ENCODE data around the gene NTRK2. TPM values are rescaled to one million over a fixed set of nuclear protein-coding genes. Genes with fewer than 3 reads are reported as not detected.

Gene NTRK2
- total RNA-seq, 5 donors from 2014 or later (not counting 1 experiment from before 2014, with no cell fraction given), result 0.05 to 0.39 (median 0.12) TPM; not detected in 1

DNA sequence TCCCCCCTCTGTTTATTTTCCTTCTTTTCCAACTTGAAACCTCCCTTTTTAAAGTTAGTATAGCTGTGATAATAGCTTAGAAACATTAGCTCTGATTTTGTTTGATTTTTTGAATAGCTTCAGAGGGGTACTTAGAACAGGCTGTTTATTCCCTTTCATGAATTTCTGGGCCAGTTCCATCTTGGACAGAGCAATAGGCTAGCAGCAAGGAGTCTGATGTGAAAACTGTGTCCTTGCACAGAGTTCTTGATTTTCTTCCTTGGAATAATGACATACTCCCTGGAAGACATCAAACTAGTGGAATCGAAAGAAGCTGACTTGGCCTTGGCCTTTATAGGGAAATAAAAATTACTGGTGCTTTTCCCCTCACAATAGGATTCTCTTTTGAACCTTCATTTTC, 32.9 kb downstream of the NTRK2 start:
- ChIA-PET POLR2A (no interaction called here), CTCF (no interaction called here)
- no peaks in the 10 kb centered on the region for H3K9me3 ChIP-seq
- DNase-seq, result no peak
- no CpG with 5 or more reads among the region's 1 CpG for WGBS (ENCODE audit: insufficient coverage)
- H3K4me3 Mint-ChIP-seq, result no peak overlapping the region
- peaks cover 0 to 4% of the 10 kb centered on the region in 2 donors for H3K27me3 Mint-ChIP-seq
- no peaks in the 10 kb centered on the region for H3K36me3 Mint-ChIP-seq
- no peak overlapping the region for H3K4me3 ChIP-seq (ENCODE audit: control insufficient read depth in 1 of 2, extremely low read depth in 1 of 2, low read length in 1 of 2)
- H3K4me1 ChIP-seq (ENCODE audit: control insufficient read depth in 1 of 2, extremely low read depth in 1 of 2, insufficient read depth in 2 of 2, low read length in 2 of 2), result no peaks in the 10 kb centered on the region
- no peak overlapping the region for H3K27ac ChIP-seq (ENCODE audit: low read length)
- H3K4me1 Mint-ChIP-seq, result no peaks in the 10 kb centered on the region
- peaks cover 0 to 2% of the 10 kb centered on the region in 2 experiments for H3K27me3 ChIP-seq (replicated peaks in 1 of 2; ENCODE audit: control insufficient read depth in 2 of 2, extremely low read depth in 1 of 2, insufficient read depth in 2 of 2, low read length in 1 of 2)
- ATAC-seq (replicated peaks in 1 of 4), result no peak
- no peak overlapping the region for H3K27ac Mint-ChIP-seq
- no peaks in the 10 kb centered on the region for H3K9me3 Mint-ChIP-seq
- no peaks in the 10 kb centered on the region for H3K36me3 ChIP-seq (ENCODE audit: control insufficient read depth in 2 of 2, extremely low read depth in 1 of 2, insufficient read depth in 1 of 2, low read length in 1 of 2)

DNA sequence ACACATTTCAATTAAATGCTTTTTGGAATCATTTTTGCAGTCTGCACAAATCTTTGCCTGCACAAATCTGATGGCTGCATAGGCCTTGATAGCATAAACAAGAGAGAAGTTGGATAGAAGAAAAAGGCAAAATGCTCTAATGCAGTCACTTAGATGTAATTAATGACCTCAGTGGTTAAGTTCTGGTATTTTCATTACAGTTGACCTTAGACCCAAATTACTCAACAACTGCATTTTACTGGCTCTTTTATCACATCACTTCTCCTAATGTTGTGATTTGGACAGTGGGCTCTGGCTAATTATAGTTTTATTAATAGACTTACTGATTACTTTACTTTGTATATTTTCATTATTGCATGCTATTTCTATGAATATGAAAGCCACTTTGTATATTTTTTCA, 34.3 kb downstream of the NTRK2 start:
- H3K36me3 Mint-ChIP-seq, result no peaks in the 10 kb centered on the region
- ChIA-PET POLR2A (no interaction called here), CTCF (interaction anchor here in 1 of 2 donors (0.6 kb wide), 1 partner anchor 419 kb away, joined by 5 read pairs; no protein-coding TSS in a partner anchor)
- ATAC-seq (replicated peaks in 1 of 4) (no peak), DNase-seq (no peak)
- no peak overlapping the region for H3K4me3 ChIP-seq (ENCODE audit: control insufficient read depth in 1 of 2, extremely low read depth in 1 of 2, low read length in 1 of 2)
- peaks cover 0 to 5% (median 0%) of the 10 kb centered on the region in 3 donors for H3K4me1 Mint-ChIP-seq
- H3K27ac ChIP-seq (ENCODE audit: low read length), result no peak overlapping the region
- H3K27me3 ChIP-seq (replicated peaks in 1 of 2; ENCODE audit: control insufficient read depth in 2 of 2, extremely low read depth in 1 of 2, insufficient read depth in 2 of 2, low read length in 1 of 2), result peaks cover 0 to 2% of the 10 kb centered on the region in 2 experiments
- no peaks in the 10 kb centered on the region for H3K4me1 ChIP-seq (ENCODE audit: control insufficient read depth in 1 of 2, extremely low read depth in 1 of 2, insufficient read depth in 2 of 2, low read length in 2 of 2)
- no peaks in the 10 kb centered on the region for H3K9me3 ChIP-seq
- no peaks in the 10 kb centered on the region for H3K9me3 Mint-ChIP-seq
- peaks cover 0 to 4% of the 10 kb centered on the region in 2 donors for H3K27me3 Mint-ChIP-seq
- no peak overlapping the region for H3K4me3 Mint-ChIP-seq
- no peak overlapping the region for H3K27ac Mint-ChIP-seq
- H3K36me3 ChIP-seq (ENCODE audit: control insufficient read depth in 2 of 2, extremely low read depth in 1 of 2, insufficient read depth in 1 of 2, low read length in 1 of 2), result no peaks in the 10 kb centered on the region

DNA sequence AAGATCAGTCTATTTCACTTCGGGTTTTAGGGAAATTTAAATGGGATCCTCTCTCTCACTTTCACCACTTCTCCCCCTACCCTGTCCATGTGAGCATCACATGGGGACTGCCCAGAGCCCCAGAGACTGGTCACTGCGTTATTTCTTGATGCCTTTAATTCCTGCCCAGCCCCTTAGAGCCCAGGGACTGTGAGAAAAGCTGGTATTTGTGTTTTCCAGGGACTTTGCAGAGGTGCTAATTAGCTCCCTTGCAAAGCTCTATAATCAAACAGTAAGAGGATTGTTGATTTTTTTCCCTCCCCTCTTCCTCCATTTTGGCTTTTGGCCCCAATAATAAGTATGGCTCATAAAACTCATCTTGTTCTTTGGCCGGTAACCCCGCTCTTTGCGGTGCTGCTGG, 35.6 kb downstream of the NTRK2 start:
- H3K27me3 Mint-ChIP-seq, result peaks cover 0 to 4% of the 10 kb centered on the region in 2 donors
- DNase-seq, result no peak
- ChIA-PET CTCF (interaction anchor here in 1 of 2 donors (0.7 kb wide), 1 partner anchor 57 kb away, joined by 5 read pairs; no protein-coding TSS in a partner anchor), POLR2A (no interaction called here)
- no peaks in the 10 kb centered on the region for H3K36me3 Mint-ChIP-seq
- no peaks in the 10 kb centered on the region for H3K4me1 ChIP-seq (ENCODE audit: control insufficient read depth in 1 of 2, extremely low read depth in 1 of 2, insufficient read depth in 2 of 2, low read length in 2 of 2)
- no peaks in the 10 kb centered on the region for H3K36me3 ChIP-seq (ENCODE audit: control insufficient read depth in 2 of 2, extremely low read depth in 1 of 2, insufficient read depth in 1 of 2, low read length in 1 of 2)
- H3K27ac ChIP-seq (ENCODE audit: low read length), result no peak overlapping the region
- 100% methylated on average over 1 of the region's 5 CpGs for WGBS (ENCODE audit: insufficient coverage)
- no peaks in the 10 kb centered on the region for H3K9me3 Mint-ChIP-seq
- ATAC-seq (replicated peaks in 1 of 4), result no peak
- H3K27me3 ChIP-seq (replicated peaks in 1 of 2; ENCODE audit: control insufficient read depth in 2 of 2, extremely low read depth in 1 of 2, insufficient read depth in 2 of 2, low read length in 1 of 2), result peaks cover 0 to 2% of the 10 kb centered on the region in 2 experiments
- peaks cover 0 to 15% (median 4%) of the 10 kb centered on the region in 3 donors for H3K4me1 Mint-ChIP-seq
- no peak overlapping the region for H3K4me3 Mint-ChIP-seq
- no peak overlapping the region for H3K4me3 ChIP-seq (ENCODE audit: control insufficient read depth in 1 of 2, extremely low read depth in 1 of 2, low read length in 1 of 2)
- H3K27ac Mint-ChIP-seq, result no peak overlapping the region
- no peaks in the 10 kb centered on the region for H3K9me3 ChIP-seq

DNA sequence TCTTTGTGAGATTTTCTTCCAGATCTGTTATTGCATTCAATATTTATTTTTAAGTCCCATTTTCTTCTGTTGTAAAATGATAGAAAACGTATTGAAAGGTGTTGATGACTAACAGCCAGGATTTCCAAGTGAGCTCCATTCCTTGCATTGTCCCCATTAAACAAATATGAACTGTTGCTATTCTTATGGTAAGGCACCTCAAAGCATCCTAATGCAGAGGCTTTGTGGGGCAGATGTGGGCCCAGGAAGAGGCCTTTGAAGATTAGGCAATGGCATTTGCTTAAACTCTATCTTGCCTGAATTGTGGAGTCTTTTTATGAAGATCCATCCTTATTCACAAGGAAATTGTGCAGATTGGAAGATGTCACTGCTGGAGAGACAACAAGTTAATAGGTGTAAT, 38.9 kb downstream of the NTRK2 start:
- Histone ChIP-seq H3K9me3 (no peaks in the 10 kb centered on the region), H3K4me3 (ENCODE audit: control insufficient read depth in 1 of 2, extremely low read depth in 1 of 2, low read length in 1 of 2) (no peak overlapping the region), H3K36me3 (ENCODE audit: control insufficient read depth in 2 of 2, extremely low read depth in 1 of 2, insufficient read depth in 1 of 2, low read length in 1 of 2) (no peaks in the 10 kb centered on the region), H3K27me3 (replicated peaks in 1 of 2; ENCODE audit: control insufficient read depth in 2 of 2, extremely low read depth in 1 of 2, insufficient read depth in 2 of 2, low read length in 1 of 2) (peaks cover 2% of the 10 kb centered on the region in 2 experiments), H3K27ac (ENCODE audit: low read length) (no peak overlapping the region), H3K4me1 (ENCODE audit: control insufficient read depth in 1 of 2, extremely low read depth in 1 of 2, insufficient read depth in 2 of 2, low read length in 2 of 2) (no peaks in the 10 kb centered on the region)
- Mint-ChIP-seq H3K36me3 (no peaks in the 10 kb centered on the region), H3K27me3 (peaks cover 0 to 6% of the 10 kb centered on the region in 2 donors), H3K27ac (no peak overlapping the region), H3K9me3 (no peaks in the 10 kb centered on the region), H3K4me1 (peaks cover 0 to 17% (median 4%) of the 10 kb centered on the region in 3 donors), H3K4me3 (no peak overlapping the region)
- no peak for DNase-seq
- WGBS (ENCODE audit: insufficient coverage), result no CpG with 5 or more reads among the region's 1 CpG
- CTCF ChIA-PET, result no interaction called here
- POLR2A ChIA-PET, result interaction anchor here in 1 of 2 donors (0.7 kb wide), 1 partner anchor 74 kb away, joined by 3 read pairs; no protein-coding TSS in a partner anchor
- ATAC-seq (replicated peaks in 1 of 4), result no peak

DNA sequence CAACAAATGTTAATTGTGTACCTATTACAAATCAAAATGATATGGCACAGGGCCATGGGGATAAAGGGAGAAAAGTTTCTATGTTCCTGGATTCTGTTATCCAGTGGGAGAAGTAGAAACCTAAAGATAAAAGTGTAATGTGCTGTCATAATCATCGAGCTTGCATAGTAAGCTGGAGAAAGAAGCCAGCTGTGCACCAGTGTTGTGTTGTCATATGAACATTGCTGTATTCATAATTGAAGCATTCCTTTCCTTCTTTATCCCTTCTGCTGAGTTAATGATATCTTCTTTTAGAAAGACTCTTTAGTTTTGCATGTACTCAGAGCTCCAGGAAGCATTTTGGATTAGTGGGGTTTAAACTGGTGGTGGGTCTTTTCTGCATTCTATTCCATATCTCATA, 39.5 kb downstream of the NTRK2 start:
- H3K27me3 Mint-ChIP-seq, result peaks cover 2 to 6% of the 10 kb centered on the region in 2 donors
- CTCF ChIA-PET, result no interaction called here

DNA sequence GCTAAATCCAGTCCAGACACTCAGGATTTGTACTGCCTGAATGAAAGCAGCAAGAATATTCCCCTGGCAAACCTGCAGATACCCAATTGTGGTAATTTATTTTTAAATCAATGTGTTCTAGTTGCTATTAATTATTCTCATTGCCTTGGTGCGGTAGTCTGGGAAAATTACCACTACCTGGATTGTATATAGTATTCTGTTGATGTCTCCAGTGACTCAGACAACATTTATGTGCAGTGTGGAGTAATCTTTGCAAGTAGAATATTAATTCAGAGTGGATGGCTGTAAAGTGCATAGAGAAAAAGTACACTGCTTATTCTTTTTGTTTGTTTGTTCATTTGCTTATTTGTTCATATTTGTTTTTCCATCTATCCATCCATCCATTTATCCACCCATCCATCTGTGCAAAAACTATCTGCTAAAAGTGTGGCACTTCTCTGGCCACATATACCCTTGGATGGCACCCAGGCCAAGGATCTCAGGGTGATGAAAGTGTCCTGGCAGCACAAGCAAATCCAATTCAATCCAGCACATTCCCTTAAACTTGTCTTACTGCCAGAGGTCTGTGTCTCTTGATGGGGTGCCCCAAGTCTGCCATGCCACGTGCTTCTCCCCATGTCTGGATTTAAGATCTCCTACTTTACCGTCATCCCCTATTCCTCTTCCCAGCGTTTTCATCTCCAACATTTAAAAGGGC, 41.3 kb downstream of the NTRK2 start:
- peaks cover 0 to 17% (median 4%) of the 10 kb centered on the region in 3 donors for H3K4me1 Mint-ChIP-seq
- Histone ChIP-seq H3K9me3 (no peaks in the 10 kb centered on the region), H3K4me3 (ENCODE audit: control insufficient read depth in 1 of 2, extremely low read depth in 1 of 2, low read length in 1 of 2) (no peak overlapping the region), H3K27ac (ENCODE audit: low read length) (no peak overlapping the region), H3K27me3 (replicated peaks in 1 of 2; ENCODE audit: control insufficient read depth in 2 of 2, extremely low read depth in 1 of 2, insufficient read depth in 2 of 2, low read length in 1 of 2) (peaks cover 0 to 2% of the 10 kb centered on the region in 2 experiments), H3K4me1 (ENCODE audit: control insufficient read depth in 1 of 2, extremely low read depth in 1 of 2, insufficient read depth in 2 of 2, low read length in 2 of 2) (no peaks in the 10 kb centered on the region), H3K36me3 (ENCODE audit: control insufficient read depth in 2 of 2, extremely low read depth in 1 of 2, insufficient read depth in 1 of 2, low read length in 1 of 2) (no peaks in the 10 kb centered on the region)
- peaks cover 3 to 4% of the 10 kb centered on the region in 2 donors for H3K27me3 Mint-ChIP-seq
- ChIA-PET CTCF (no interaction called here), POLR2A (no interaction called here)
- ATAC-seq (replicated peaks in 1 of 4), result no peak
- no peaks in the 10 kb centered on the region for H3K9me3 Mint-ChIP-seq
- no peak overlapping the region for H3K4me3 Mint-ChIP-seq
- no peak overlapping the region for H3K27ac Mint-ChIP-seq
- no CpG with 5 or more reads among the region's 4 CpGs for WGBS (ENCODE audit: insufficient coverage)
- H3K36me3 Mint-ChIP-seq, result no peaks in the 10 kb centered on the region
- no peak for DNase-seq

More for the DNA sequence above, 39.5 kb downstream of the NTRK2 start:
- H3K27me3 ChIP-seq (replicated peaks in 1 of 2; ENCODE audit: control insufficient read depth in 2 of 2, extremely low read depth in 1 of 2, insufficient read depth in 2 of 2, low read length in 1 of 2), result peaks cover 2% of the 10 kb centered on the region in 2 experiments
- no peaks in the 10 kb centered on the region for H3K36me3 ChIP-seq (ENCODE audit: control insufficient read depth in 2 of 2, extremely low read depth in 1 of 2, insufficient read depth in 1 of 2, low read length in 1 of 2)
- H3K27ac Mint-ChIP-seq, result no peak overlapping the region
- H3K4me1 ChIP-seq (ENCODE audit: control insufficient read depth in 1 of 2, extremely low read depth in 1 of 2, insufficient read depth in 2 of 2, low read length in 2 of 2), result no peaks in the 10 kb centered on the region
- peaks cover 0 to 17% (median 4%) of the 10 kb centered on the region in 3 donors for H3K4me1 Mint-ChIP-seq
- H3K4me3 ChIP-seq (ENCODE audit: control insufficient read depth in 1 of 2, extremely low read depth in 1 of 2, low read length in 1 of 2), result no peak overlapping the region
- H3K36me3 Mint-ChIP-seq, result no peaks in the 10 kb centered on the region
- H3K4me3 Mint-ChIP-seq, result no peak overlapping the region
- ATAC-seq (replicated peaks in 1 of 4) (no peak), DNase-seq (no peak)
- POLR2A ChIA-PET, result no interaction called here
- H3K9me3 Mint-ChIP-seq, result no peaks in the 10 kb centered on the region
- no peak overlapping the region for H3K27ac ChIP-seq (ENCODE audit: low read length)
- no peaks in the 10 kb centered on the region for H3K9me3 ChIP-seq
- WGBS (ENCODE audit: insufficient coverage), result no CpG with 5 or more reads among the region's 1 CpG
